Measurements from ENCODE around the gene TRIM62. TPM values are rescaled to one million over a fixed set of nuclear protein-coding genes. Genes with fewer than 3 reads are reported as not detected.
"Not testable (repeated sequence)": the region's sequence is repeated elsewhere in the genome, so short reads cannot be mapped to it uniquely, and the experiment has no call there.

The TRIM62 gene
- total and polyA plus RNA-seq, 11 donors: 1.8 to 6.1 (median 3.3) TPM

- Histone ChIP-seq H3K9me3 (no peaks in the 10 kb centered on the region), H3K27me3 (no peaks in the 10 kb centered on the region), H3K4me3 (no peak overlapping the region), H3K27ac (no peak overlapping the region), H3K4me1 (peaks cover 0 to 19% (median 3%) of the 10 kb centered on the region in 12 donors), H3K36me3 (peaks cover 0 to 14% (median 0%) of the 10 kb centered on the region in 9 donors)
- ATAC-seq (peak in 1 of 4 donors; percentile 12), DNase-seq (no peak)
- TF ChIP-seq POLR2A (IDR thresholded peaks at IDR 0.05) (no peak), CTCF (IDR thresholded peaks at IDR 0.05) (peak in 1 of 12 donors; percentile 18)
- intact Hi-C loops (cut with DNase I): loop anchor here in 2 of 10 donors (5.0 to 10.0 kb wide), 2 partner anchors 224 to 227 kb away; no protein-coding TSS in a partner anchor
- 57 to 74% (median 64%) methylated on average over 8 to 9 of the region's 9 CpGs for WGBS, 4 donors
Observed at GRCh38 chr1:33140153-33141149, 41.4 kb downstream of the TRIM62 start.

GRCh38 chr1:33137800-33138199, 44.0 kb downstream of the TRIM62 start:
- no peak overlapping the region for H3K4me3 ChIP-seq
- 37 to 54% (median 43%) methylated on average over 5 to 8 of the region's 8 CpGs for WGBS, 4 donors
- ATAC-seq (peak in 2 of 4 donors; percentile 48 to 50), DNase-seq (peak in 3 of 5 donors; percentile 42 to 64 (median 47))
- no peak for TF ChIP-seq POLR2A (IDR thresholded peaks at IDR 0.05)
- peak; percentile 31 to 64 (median 52) for TF ChIP-seq CTCF (IDR thresholded peaks at IDR 0.05)
- H3K4me1 ChIP-seq: peaks cover 0 to 13% (median 0%) of the 10 kb centered on the region in 12 donors
- intact Hi-C loops (cut with DNase I): loop anchor here in 8 of 10 donors (2.0 to 10.0 kb wide), 10 partner anchors 45 to 477 kb away; partner anchors contain the start of genes TRIM62 (in 1 of the 8), ZNF362 (in 1 of the 8) and ZSCAN20 (in 1 of the 8)
- no peaks in the 10 kb centered on the region for H3K9me3 ChIP-seq
- H3K36me3 ChIP-seq: no peaks in the 10 kb centered on the region
- no peak overlapping the region for H3K27ac ChIP-seq
- no peaks in the 10 kb centered on the region for H3K27me3 ChIP-seq

- not testable (repeated sequence) for H3K4me1 ChIP-seq, ATAC-seq, H3K4me3 ChIP-seq, H3K27ac ChIP-seq, H3K36me3 ChIP-seq, DNase-seq, H3K27me3 ChIP-seq, H3K9me3 ChIP-seq
- 94 to 99% (median 96%) methylated on average over 1 of the region's 1 CpG for WGBS, 4 donors
- intact Hi-C loops (cut with DNase I): loop anchor here in 8 of 10 donors (2.0 to 10.0 kb wide), 10 partner anchors 46 to 479 kb away; partner anchors contain the start of genes TRIM62 (in 1 of the 8), ZNF362 (in 1 of the 8) and ZSCAN20 (in 1 of the 8)
Observed at GRCh38 chr1:33136041-33136440, 45.8 kb downstream of the TRIM62 start.

GRCh38 chr1:33133478-33134105, 48.3 kb downstream of the TRIM62 start:
- no peaks in the 10 kb centered on the region for H3K36me3 ChIP-seq
- TF ChIP-seq POLR2A (IDR thresholded peaks at IDR 0.05) (no peak), CTCF (IDR thresholded peaks at IDR 0.05) (no peak)
- no peaks in the 10 kb centered on the region for H3K27me3 ChIP-seq
- DNase-seq: no peak
- H3K9me3 ChIP-seq: no peaks in the 10 kb centered on the region
- WGBS, 4 donors: 69 to 76% (median 72%) methylated on average over 9 to 10 of the region's 10 CpGs
- no peak overlapping the region for H3K27ac ChIP-seq
- peaks cover 0 to 6% (median 0%) of the 10 kb centered on the region in 12 donors for H3K4me1 ChIP-seq
- intact Hi-C loops (cut with DNase I): loop anchor here in 7 of 10 donors (10.0 kb wide), 7 partner anchors 121 to 481 kb away; partner anchors contain the start of genes ZNF362 (in 1 of the 7) and ZSCAN20 (in 1 of the 7)
- no peak overlapping the region for H3K4me3 ChIP-seq
- no peak for ATAC-seq

All from heart left ventricle (tissue), 16 donors.